T-helper 2 cell treated with Interferon-gamma antibody and Interleukin-4, amounts not matched to agents 5 μg/mL and 100 μg/mL, for 36 hours (primary cell): ENCODE results near the gene GCDH.

Experiments
- DNase-seq: peaks from one replicate; pipeline ENCODE4 v3.0.0; 2021; ENCODE audit warnings: low spot score
- H3K27ac Mint-ChIP-seq: one replicate; pipeline ENCODE4 v1.8.0; 2021; ENCODE audit warnings: mild to moderate bottlenecking, mixed read lengths
- H3K27me3 Mint-ChIP-seq: one replicate; pipeline ENCODE4 v1.8.0; 2021; ENCODE audit warnings: low read depth, mixed read lengths
- H3K36me3 Mint-ChIP-seq: one replicate; pipeline ENCODE4 v1.8.0; 2021; ENCODE audit warnings: low read depth, mixed read lengths
- H3K4me1 Mint-ChIP-seq: one replicate; pipeline ENCODE4 v1.8.0; 2021; ENCODE audit warnings: low read depth, mixed read lengths
- H3K4me3 Mint-ChIP-seq: one replicate; pipeline ENCODE4 v1.8.0; 2022; ENCODE audit warnings: mild to moderate bottlenecking, moderate library complexity, mixed read lengths
- H3K9me3 Mint-ChIP-seq: one replicate; pipeline ENCODE4 v1.8.0; 2021; ENCODE audit warnings: mixed read lengths

GCDH gene

DNA sequence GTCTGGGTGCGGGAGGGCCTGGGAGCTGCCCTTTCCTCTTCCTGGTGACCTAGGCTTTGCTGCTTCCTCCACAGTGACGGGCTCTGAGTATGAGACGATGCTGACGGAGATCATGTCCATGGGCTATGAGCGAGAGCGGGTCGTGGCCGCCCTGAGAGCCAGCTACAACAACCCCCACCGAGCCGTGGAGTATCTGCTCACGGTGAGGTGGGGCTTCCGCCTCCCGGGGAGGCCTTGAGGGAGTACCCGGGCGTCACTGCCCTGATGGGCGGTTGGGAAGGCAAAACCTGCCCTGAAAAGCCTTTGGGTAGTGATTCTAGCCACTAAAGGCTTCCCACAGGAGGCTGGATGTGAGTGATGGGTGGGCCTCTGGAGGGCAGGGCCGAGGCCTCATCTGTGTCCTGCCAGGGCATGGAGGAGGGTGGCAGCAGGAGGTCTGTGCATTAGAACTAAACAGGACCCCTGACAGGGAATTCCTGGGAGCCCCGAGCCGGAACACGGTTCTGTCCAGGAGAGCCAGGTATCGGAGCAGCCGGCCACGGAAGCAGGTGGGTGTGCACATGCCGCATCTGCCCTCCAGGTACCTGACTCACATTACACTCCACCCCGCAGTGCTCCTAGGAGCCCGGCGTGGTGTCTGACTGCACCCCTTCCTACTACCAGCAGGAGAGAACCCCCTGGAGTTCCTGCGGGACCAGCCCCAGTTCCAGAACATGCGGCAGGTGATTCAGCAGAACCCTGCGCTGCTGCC lies 57.8 kb downstream of the GCDH start:
- DNase-seq = no peak
- peaks cover 25% of the 10 kb centered on the region for H3K4me1 Mint-ChIP-seq
- H3K27me3 Mint-ChIP-seq = no peaks in the 10 kb centered on the region
- no peaks in the 10 kb centered on the region for H3K9me3 Mint-ChIP-seq
- H3K27ac Mint-ChIP-seq = no peak overlapping the region
- H3K4me3 Mint-ChIP-seq = no peak overlapping the region
- H3K36me3 Mint-ChIP-seq = peaks cover 80% of the 10 kb centered on the region
